MCF 10A (cell line): ENCODE results near the gene SLAMF7. TPM values are rescaled to one million over a fixed set of nuclear protein-coding genes. Genes with fewer than 3 reads are reported as not detected.
"Not testable (repeated sequence)": the region's sequence is repeated elsewhere in the genome, so short reads cannot be mapped to it uniquely, and the experiment has no call there.

Experiments
- BruUV-seq: library from RNA; stranded (reverse); fragments of 400-500 nt; replicated peaks from 2 replicates; lab custom pipeline; 2021; lab: Mats Ljungman, UMichigan
- CTCF ChIA-PET: fragments of 300-600 bp; sonication (Branson Sonifier 250); formaldehyde crosslinking; extraction: SDS; loops from one replicate; lab custom pipeline; 2021; ENCODE audit warnings: antibody characterized with exemption, inconsistent platforms; lab: Yijun Ruan, JAX
- POLR2A ChIA-PET: fragments of 300-600, 350-650 bp; sonication (Branson Sonifier 250); formaldehyde crosslinking; extraction: SDS; loops from one replicate; lab custom pipeline; 2020; ENCODE audit warnings: antibody characterized with exemption, inconsistent platforms; lab: Yijun Ruan, JAX
- DNase-seq: peaks from one replicate; pipeline ENCODE4 v3.0.0-alpha.2; 2018; ENCODE audit not compliant: unreplicated experiment
- H3K27ac Mint-ChIP-seq: one replicate; pipeline ENCODE4 v1.8.0; 2022; ENCODE audit warnings: mild to moderate bottlenecking, low read depth, mixed read lengths; ENCODE audit not compliant: unreplicated experiment
- H3K27me3 Mint-ChIP-seq: one replicate; pipeline ENCODE4 v1.8.0; 2022; ENCODE audit warnings: mixed read lengths; ENCODE audit not compliant: insufficient read depth, unreplicated experiment
- H3K36me3 Mint-ChIP-seq: one replicate; pipeline ENCODE4 v1.8.0; 2022; ENCODE audit warnings: mild to moderate bottlenecking, moderate library complexity, mixed read lengths; ENCODE audit not compliant: insufficient read depth, unreplicated experiment
- H3K4me1 Mint-ChIP-seq: one replicate; pipeline ENCODE4 v1.8.0; 2022; ENCODE audit warnings: mixed read lengths; ENCODE audit not compliant: insufficient read depth, unreplicated experiment
- H3K4me3 Mint-ChIP-seq: one replicate; pipeline ENCODE4 v1.8.0; 2022; ENCODE audit warnings: mild to moderate bottlenecking, moderate library complexity, mixed read lengths; ENCODE audit not compliant: unreplicated experiment
- H3K9me3 Mint-ChIP-seq: one replicate; pipeline ENCODE4 v1.8.0; 2022; ENCODE audit warnings: mixed read lengths; ENCODE audit not compliant: unreplicated experiment
- CTCF ChIP-seq: fragments of 200-600 bp; IDR thresholded peaks from one replicate; pipeline ENCODE4 v1.8.0; 2022; ENCODE audit warnings: antibody characterized with exemption, mild to moderate bottlenecking; ENCODE audit not compliant: unreplicated experiment
- intact Hi-C: fragments of 100-400 bp; cut with micrococcal nuclease; formaldehyde crosslinking; loops from 2 replicates; pipeline ENCODE4 v1.14.1; 2022
- total RNA-seq: library from RNA; stranded (reverse); gene quantifications from 2 replicates; pipeline ENCODE4 v1.2.3, GENCODE V29; 2022

Gene SLAMF7
- total RNA-seq, 1 experiment from 2014 or later, result 8.6 TPM

GRCh38 chr1:160711276-160711601, 27.8 kb upstream of the SLAMF7 start:
- Mint-ChIP-seq H3K4me3 (no peak overlapping the region), H3K27ac (no peak overlapping the region), H3K36me3 (no peaks in the 10 kb centered on the region), H3K27me3 (peaks cover 10% of the 10 kb centered on the region), H3K4me1 (no peaks in the 10 kb centered on the region), H3K9me3 (no peaks in the 10 kb centered on the region)
- intact Hi-C loops, result no loop called here
- ChIA-PET POLR2A (no interaction called here), CTCF (interaction anchor here (0.7 to 1.6 kb wide), 8 partner anchors 12 to 240 kb away, joined by 3 to 6 read pairs (median 4); no protein-coding TSS in a partner anchor)
- no peak for DNase-seq
- TF ChIP-seq CTCF, result no peak
- BruUV-seq, result no TSS peak

- Mint-ChIP-seq H3K27me3 (peaks cover 10% of the 10 kb centered on the region), H3K4me3 (no peak within 1 kb of the TSS), H3K4me1 (no peaks in the 10 kb centered on the region), H3K27ac (no peak within 1 kb of the TSS), H3K9me3 (no peaks in the 10 kb centered on the region), H3K36me3 (no peaks in the 10 kb centered on the region)
- DNase-seq, result no peak
- BruUV-seq, result no TSS peak
- ChIA-PET POLR2A (no interaction called here), CTCF (interaction anchor here (0.7 to 1.6 kb wide), 6 partner anchors 11 to 120 kb away, joined by 3 to 6 read pairs (median 4); no protein-coding TSS in a partner anchor)
- no peak for TF ChIP-seq CTCF
- intact Hi-C loops, result no loop called here
Measured at GRCh38 chr1:160711602-160712311, 27.3 kb upstream of the SLAMF7 start, which contains the start of gene CD48. CD48 (minus strand) TSS chr1:160711822; CDS start chr1:160711763, 59 bp downstream.

GRCh38 chr1:160712525-160713080, 26.4 kb upstream of the SLAMF7 start:
- H3K36me3 Mint-ChIP-seq, intact Hi-C loops: not testable (repeated sequence)
- CTCF ChIA-PET, result interaction anchor here (0.5 to 1.2 kb wide), 8 partner anchors 10 to 537 kb away, joined by 3 to 7 read pairs (median 3); no protein-coding TSS in a partner anchor

GRCh38 chr1:160713161-160713560, 25.9 kb upstream of the SLAMF7 start:
- no TSS peak for BruUV-seq

More at GRCh38 chr1:160712525-160713080, 26.4 kb upstream of the SLAMF7 start:
- not testable (repeated sequence) for H3K27ac Mint-ChIP-seq, DNase-seq, H3K9me3 Mint-ChIP-seq, BruUV-seq, H3K4me1 Mint-ChIP-seq, H3K4me3 Mint-ChIP-seq
- POLR2A ChIA-PET, result interaction anchor here (1.1 to 3.5 kb wide), 2 partner anchors 10 to 14 kb away, joined by 3 to 9 read pairs; no protein-coding TSS in a partner anchor
- H3K27me3 Mint-ChIP-seq, result peaks cover 10% of the 10 kb centered on the region

GRCh38 chr1:160714034-160714648, 24.9 kb upstream of the SLAMF7 start:
- peaks cover 10% of the 10 kb centered on the region for H3K27me3 Mint-ChIP-seq
- H3K9me3 Mint-ChIP-seq, H3K36me3 Mint-ChIP-seq, DNase-seq, BruUV-seq, H3K27ac Mint-ChIP-seq, H3K4me1 Mint-ChIP-seq, H3K4me3 Mint-ChIP-seq, intact Hi-C loops: not testable (repeated sequence)
- ChIA-PET POLR2A (interaction anchor here (1.1 to 3.5 kb wide), 2 partner anchors 10 to 12 kb away, joined by 3 to 9 read pairs; no protein-coding TSS in a partner anchor), CTCF (interaction anchor here (0.6 to 1.5 kb wide), 5 partner anchors 9 to 347 kb away, joined by 3 to 6 read pairs (median 3); partner anchors contain the start of gene NHLH1)

More at GRCh38 chr1:160713161-160713560, 25.9 kb upstream of the SLAMF7 start:
- DNase-seq, result no peak
- Mint-ChIP-seq H3K36me3 (no peaks in the 10 kb centered on the region), H3K27me3 (peaks cover 10% of the 10 kb centered on the region), H3K9me3 (no peaks in the 10 kb centered on the region), H3K4me1 (no peaks in the 10 kb centered on the region), H3K4me3 (no peak overlapping the region), H3K27ac (no peak overlapping the region)
- ChIA-PET POLR2A (interaction anchor here (1.1 to 3.5 kb wide), 2 partner anchors 9 to 13 kb away, joined by 3 to 9 read pairs; no protein-coding TSS in a partner anchor), CTCF (interaction anchor here (0.5 to 1.4 kb wide), 9 partner anchors 10 to 536 kb away, joined by 3 to 7 read pairs (median 3); no protein-coding TSS in a partner anchor)
- intact Hi-C loops, result no loop called here
- no peak for TF ChIP-seq CTCF
